HEK293T (cell line): Measurements from ENCODE around the gene BHLHE41.

Experiments
- FOXA1 ChIP-seq: fragments of 450-650 bp; IDR thresholded peaks from 2 replicates; pipeline ENCODE4 v1.6.1; 2016; ENCODE audit warnings: mild to moderate bottlenecking
- ZNF384 ChIP-seq: fragments of 450-650 bp; IDR thresholded peaks from 2 replicates; pipeline ENCODE4 v1.6.1; 2016

- TF ChIP-seq ZNF384, result no peak
- TF ChIP-seq FOXA1, result no peak
These were observed 46.7 kb downstream of the BHLHE41 start for GRCh38 chr12:26077915-26078702.
